ENCODE results near the gene CNTNAP2. TPM values are rescaled to one million over a fixed set of nuclear protein-coding genes. Genes with fewer than 3 reads are reported as not detected.

The CNTNAP2 gene
- polyA plus RNA-seq (2012; ENCODE audit: low read depth, missing spikeins) = 0.05 TPM

DNA sequence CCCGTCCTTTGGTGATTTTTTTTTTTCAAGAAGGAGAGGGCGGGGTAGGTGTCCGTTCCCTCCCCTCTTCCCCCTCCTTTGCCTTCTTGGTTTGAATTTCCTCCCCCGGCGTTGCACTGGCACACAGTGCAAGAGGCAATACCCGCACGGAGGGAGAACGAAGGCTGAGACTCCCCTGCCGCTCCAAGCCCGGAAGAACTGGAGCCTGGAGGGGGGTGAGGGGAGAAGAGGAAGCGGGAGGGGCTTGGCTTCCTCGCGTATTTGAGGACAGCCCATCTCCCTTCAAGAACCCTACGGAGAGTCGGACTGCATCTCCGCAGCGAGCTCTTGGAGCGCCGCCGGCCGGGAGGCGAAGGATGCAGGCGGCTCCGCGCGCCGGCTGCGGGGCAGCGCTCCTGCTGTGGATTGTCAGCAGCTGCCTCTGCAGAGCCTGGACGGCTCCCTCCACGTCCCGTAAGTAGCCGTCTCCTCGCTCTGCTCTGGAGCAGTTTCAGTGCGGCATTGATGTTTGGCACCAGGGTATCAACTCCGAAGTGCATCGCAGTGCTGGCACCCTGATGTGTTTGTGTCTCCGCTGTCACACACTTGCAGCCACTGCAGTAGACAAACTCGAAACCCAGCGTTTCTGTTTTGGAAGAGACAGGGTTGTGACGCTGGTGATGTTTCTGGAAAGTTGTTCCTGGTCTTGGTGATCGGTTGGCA lies at the start of gene CNTNAP2:
Gene CNTNAP2 (plus strand): TSS at position 281 of the 702 bp plus-strand sequence. CDS start 76 bp downstream, at position 357.
- DNase-seq (ENCODE audit: insufficient read length, low spot score) = no peak
- no peak for TF ChIP-seq PAX5 (IDR thresholded peaks at IDR 0.05; ENCODE audit: insufficient read depth, low read length, severe bottlenecking)
- TF ChIP-seq POU2F2 (IDR thresholded peaks at IDR 0.05; ENCODE audit: low read depth, low read length) = no peak
- no peak for TF ChIP-seq POLR2A (IDR thresholded peaks at IDR 0.05; ENCODE audit: low read depth, low read length)
- no peak for TF ChIP-seq SPI1 (IDR thresholded peaks at IDR 0.05; ENCODE audit: low read depth, low read length)
- TF ChIP-seq TAF1 (IDR thresholded peaks at IDR 0.05; ENCODE audit: low read depth, low read length) = no peak
- no peak for TF ChIP-seq POLR2AphosphoS5 (IDR thresholded peaks at IDR 0.05; ENCODE audit: low read depth, low read length)
- no peak for FAIRE-seq

DNA sequence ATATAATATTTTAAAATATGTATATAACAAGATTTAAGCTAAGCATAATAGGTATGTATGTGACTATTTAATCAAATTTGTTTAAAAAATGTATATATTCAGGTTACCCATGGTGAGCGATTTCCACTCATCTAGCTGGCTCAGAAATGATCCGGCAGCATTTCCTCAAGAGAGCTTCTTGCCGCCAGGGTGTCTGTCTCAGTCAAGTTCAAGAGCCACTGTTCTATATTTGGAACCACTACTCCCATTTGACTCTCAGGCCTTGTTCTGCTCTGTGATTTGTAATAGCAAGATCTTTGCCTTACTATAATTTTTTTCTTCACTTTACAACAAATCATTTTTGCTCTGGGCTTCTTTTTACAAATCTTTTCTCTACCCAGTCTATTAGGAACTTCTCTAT lies 48.7 kb upstream of the CNTNAP2 start:
- TF ChIP-seq TAF1 (IDR thresholded peaks at IDR 0.05; ENCODE audit: low read depth, low read length) = no peak
- TF ChIP-seq SPI1 (IDR thresholded peaks at IDR 0.05; ENCODE audit: low read depth, low read length) = no peak
- TF ChIP-seq POU2F2 (IDR thresholded peaks at IDR 0.05; ENCODE audit: low read depth, low read length) = no peak
- TF ChIP-seq POLR2AphosphoS5 (IDR thresholded peaks at IDR 0.05; ENCODE audit: low read depth, low read length) = no peak
- no peak for TF ChIP-seq PAX5 (IDR thresholded peaks at IDR 0.05; ENCODE audit: insufficient read depth, low read length, severe bottlenecking)
- no peak for TF ChIP-seq POLR2A (IDR thresholded peaks at IDR 0.05; ENCODE audit: low read depth, low read length)
- DNase-seq (ENCODE audit: insufficient read length, low spot score) (no peak), FAIRE-seq (no peak)

DNA sequence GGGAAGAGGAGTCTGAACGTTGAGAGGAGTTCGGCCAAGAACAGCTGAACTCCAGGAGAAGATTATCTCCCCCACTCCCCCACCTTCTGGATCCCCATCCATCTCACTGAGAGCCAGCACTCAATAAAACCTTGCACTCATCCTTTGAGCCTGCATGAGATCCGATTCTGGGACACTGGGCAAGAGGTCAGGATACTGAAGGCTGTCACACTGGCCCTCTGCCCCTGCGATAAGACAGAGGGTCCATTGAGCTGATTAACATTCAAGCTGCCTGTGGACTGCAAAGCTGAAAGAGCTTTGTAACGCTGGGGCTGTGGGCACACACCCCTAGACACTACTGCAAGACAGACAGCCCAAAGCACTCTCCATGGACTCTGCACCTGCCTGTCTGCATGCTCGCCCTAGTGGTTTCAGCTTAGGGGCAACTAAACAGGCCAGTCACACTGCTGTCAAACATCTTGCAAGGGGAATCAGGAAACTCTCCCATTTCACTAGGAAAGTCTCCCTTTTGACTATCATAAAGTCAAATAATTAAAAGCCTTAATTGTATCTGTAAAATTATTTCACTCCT lies 42.3 kb upstream of the CNTNAP2 start:
- DNase-seq (ENCODE audit: insufficient read length, low spot score) (no peak), FAIRE-seq (no peak)
- TF ChIP-seq POLR2A (IDR thresholded peaks at IDR 0.05; ENCODE audit: low read depth, low read length) (no peak), PAX5 (IDR thresholded peaks at IDR 0.05; ENCODE audit: insufficient read depth, low read length, severe bottlenecking) (no peak), SPI1 (IDR thresholded peaks at IDR 0.05; ENCODE audit: low read depth, low read length) (no peak), POLR2AphosphoS5 (IDR thresholded peaks at IDR 0.05; ENCODE audit: low read depth, low read length) (no peak), POU2F2 (IDR thresholded peaks at IDR 0.05; ENCODE audit: low read depth, low read length) (no peak), TAF1 (IDR thresholded peaks at IDR 0.05; ENCODE audit: low read depth, low read length) (no peak)

DNA sequence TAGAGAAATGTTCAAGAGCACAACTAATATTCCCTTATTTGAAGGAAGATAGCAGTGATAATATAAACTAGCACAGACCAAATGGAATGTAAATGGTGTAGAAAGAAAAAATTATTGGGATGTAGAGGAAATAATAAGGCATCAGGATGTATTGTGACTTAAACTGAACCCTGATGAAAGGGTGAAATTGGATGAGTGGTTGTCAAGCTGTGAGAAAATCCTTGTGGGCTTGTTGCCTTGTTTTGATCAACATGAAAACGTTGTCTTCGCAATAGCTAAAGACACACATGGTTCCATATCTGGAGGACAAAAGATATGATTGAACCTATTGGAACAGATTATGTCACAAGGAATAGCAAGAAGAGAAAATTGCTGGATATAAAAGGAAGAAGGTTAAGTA lies 40.3 kb upstream of the CNTNAP2 start:
- DNase-seq (ENCODE audit: insufficient read length, low spot score) (no peak), FAIRE-seq (no peak)
- TF ChIP-seq POLR2AphosphoS5 (IDR thresholded peaks at IDR 0.05; ENCODE audit: low read depth, low read length) (no peak), TAF1 (IDR thresholded peaks at IDR 0.05; ENCODE audit: low read depth, low read length) (no peak), PAX5 (IDR thresholded peaks at IDR 0.05; ENCODE audit: insufficient read depth, low read length, severe bottlenecking) (no peak), SPI1 (IDR thresholded peaks at IDR 0.05; ENCODE audit: low read depth, low read length) (no peak), POLR2A (IDR thresholded peaks at IDR 0.05; ENCODE audit: low read depth, low read length) (no peak), POU2F2 (IDR thresholded peaks at IDR 0.05; ENCODE audit: low read depth, low read length) (no peak)

DNA sequence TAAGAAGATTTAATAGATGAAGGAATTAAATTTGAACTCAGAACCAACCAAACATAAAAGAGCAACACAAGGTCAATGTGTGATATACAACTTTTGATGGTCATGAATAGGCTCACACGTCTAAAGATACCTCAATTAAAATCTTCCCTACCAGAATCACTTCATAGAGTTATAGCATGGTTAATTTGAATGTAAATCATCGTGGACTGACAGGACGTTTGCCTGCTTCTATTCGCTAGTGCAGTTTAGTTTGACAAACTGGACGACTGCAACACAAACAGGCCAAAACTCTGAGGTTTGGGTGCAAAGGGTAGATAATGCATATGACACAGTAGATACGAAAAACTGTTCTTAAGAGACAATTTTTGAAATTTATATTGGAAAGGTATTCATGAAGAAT lies 32.5 kb upstream of the CNTNAP2 start:
- FAIRE-seq = no peak
- TF ChIP-seq POLR2A (IDR thresholded peaks at IDR 0.05; ENCODE audit: low read depth, low read length) = no peak
- no peak for TF ChIP-seq PAX5 (IDR thresholded peaks at IDR 0.05; ENCODE audit: insufficient read depth, low read length, severe bottlenecking)
- no peak for TF ChIP-seq TAF1 (IDR thresholded peaks at IDR 0.05; ENCODE audit: low read depth, low read length)
- no peak for TF ChIP-seq POU2F2 (IDR thresholded peaks at IDR 0.05; ENCODE audit: low read depth, low read length)
- no peak for TF ChIP-seq POLR2AphosphoS5 (IDR thresholded peaks at IDR 0.05; ENCODE audit: low read depth, low read length)
- TF ChIP-seq SPI1 (IDR thresholded peaks at IDR 0.05; ENCODE audit: low read depth, low read length) = no peak
- no peak for DNase-seq (ENCODE audit: insufficient read length, low spot score)

DNA sequence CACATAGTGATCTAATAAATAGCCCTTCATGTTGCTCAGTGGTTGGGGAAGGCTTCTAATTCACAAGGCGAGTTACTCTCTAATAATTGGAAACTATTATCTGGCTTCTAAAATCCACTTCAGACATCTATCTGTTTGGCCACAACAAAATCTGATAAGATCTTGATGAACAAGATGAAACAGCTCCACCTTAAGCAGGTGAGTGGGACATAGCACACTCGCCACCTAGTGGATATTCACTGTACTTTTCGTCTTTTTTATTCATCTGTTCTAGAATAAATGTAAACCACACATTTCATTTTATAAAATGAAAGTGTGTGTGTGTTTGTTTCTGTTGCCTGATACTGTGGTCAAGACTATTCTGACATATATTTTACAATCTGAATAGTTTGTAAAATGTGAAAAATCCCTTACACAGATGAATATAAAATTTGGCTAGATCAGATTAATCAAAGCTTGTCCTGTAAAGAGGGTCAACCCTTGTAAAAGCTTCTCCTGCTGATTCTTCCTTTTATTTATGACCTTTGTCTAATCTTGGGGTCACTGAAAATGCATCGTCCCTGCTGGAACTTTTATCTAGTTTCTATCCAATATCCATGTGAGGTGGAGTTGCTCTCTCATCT lies 26.5 kb upstream of the CNTNAP2 start:
- TF ChIP-seq TAF1 (IDR thresholded peaks at IDR 0.05; ENCODE audit: low read depth, low read length) = no peak
- TF ChIP-seq POLR2AphosphoS5 (IDR thresholded peaks at IDR 0.05; ENCODE audit: low read depth, low read length) = no peak
- no peak for TF ChIP-seq SPI1 (IDR thresholded peaks at IDR 0.05; ENCODE audit: low read depth, low read length)
- TF ChIP-seq POU2F2 (IDR thresholded peaks at IDR 0.05; ENCODE audit: low read depth, low read length) = no peak
- no peak for TF ChIP-seq PAX5 (IDR thresholded peaks at IDR 0.05; ENCODE audit: insufficient read depth, low read length, severe bottlenecking)
- no peak for TF ChIP-seq POLR2A (IDR thresholded peaks at IDR 0.05; ENCODE audit: low read depth, low read length)
- DNase-seq (ENCODE audit: insufficient read length, low spot score) (peak; percentile 5), FAIRE-seq (peak; percentile 76)

DNA sequence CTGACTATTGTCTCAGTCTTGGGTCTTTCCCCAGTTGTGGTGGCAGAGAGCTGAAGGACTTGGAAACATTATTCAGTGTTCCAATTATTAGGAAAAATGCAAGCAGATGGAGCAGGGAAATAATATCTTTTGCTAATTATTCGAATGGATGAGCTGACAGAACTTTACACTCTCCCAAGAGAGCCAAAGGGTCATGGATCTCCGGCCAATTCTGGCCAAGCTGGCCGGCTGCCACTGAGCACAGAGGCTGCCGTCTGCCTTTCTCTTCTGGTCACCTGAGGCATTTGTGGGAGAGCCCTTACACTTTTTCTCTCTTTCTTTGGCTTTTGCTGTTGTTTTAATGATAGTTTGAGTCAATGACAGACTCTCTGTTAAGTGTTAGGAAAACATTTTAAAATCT lies 22.2 kb upstream of the CNTNAP2 start:
- no peak for FAIRE-seq
- TF ChIP-seq TAF1 (IDR thresholded peaks at IDR 0.05; ENCODE audit: low read depth, low read length) (no peak), POLR2A (IDR thresholded peaks at IDR 0.05; ENCODE audit: low read depth, low read length) (no peak), POLR2AphosphoS5 (IDR thresholded peaks at IDR 0.05; ENCODE audit: low read depth, low read length) (no peak), SPI1 (IDR thresholded peaks at IDR 0.05; ENCODE audit: low read depth, low read length) (no peak)
- DNase-seq (ENCODE audit: insufficient read length, low spot score) = no peak

DNA sequence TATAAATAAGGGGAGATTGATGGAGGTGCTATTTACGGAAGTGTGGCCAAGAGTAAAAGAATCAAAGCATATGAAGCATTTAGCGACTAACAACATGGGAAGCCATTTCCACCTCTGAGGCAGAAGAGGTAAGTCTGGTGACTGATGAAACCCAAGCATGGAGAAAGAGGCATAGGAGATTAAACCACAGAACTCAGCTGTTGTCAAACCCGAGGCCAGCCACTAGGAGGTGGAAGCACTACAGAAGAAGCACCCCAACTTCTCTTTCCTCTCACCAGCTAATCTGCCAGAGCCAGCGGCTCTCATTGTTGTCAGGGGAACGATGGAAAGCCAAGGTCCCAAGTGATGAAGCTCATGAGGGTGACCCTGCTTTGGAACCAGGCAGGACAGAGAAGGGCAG lies 19.6 kb upstream of the CNTNAP2 start:
- DNase-seq (ENCODE audit: insufficient read length, low spot score) (no peak), FAIRE-seq (no peak)
- no peak for TF ChIP-seq POU2F2 (IDR thresholded peaks at IDR 0.05; ENCODE audit: low read depth, low read length)
- no peak for TF ChIP-seq SPI1 (IDR thresholded peaks at IDR 0.05; ENCODE audit: low read depth, low read length)
- no peak for TF ChIP-seq POLR2AphosphoS5 (IDR thresholded peaks at IDR 0.05; ENCODE audit: low read depth, low read length)
- TF ChIP-seq POLR2A (IDR thresholded peaks at IDR 0.05; ENCODE audit: low read depth, low read length) = no peak

DNA sequence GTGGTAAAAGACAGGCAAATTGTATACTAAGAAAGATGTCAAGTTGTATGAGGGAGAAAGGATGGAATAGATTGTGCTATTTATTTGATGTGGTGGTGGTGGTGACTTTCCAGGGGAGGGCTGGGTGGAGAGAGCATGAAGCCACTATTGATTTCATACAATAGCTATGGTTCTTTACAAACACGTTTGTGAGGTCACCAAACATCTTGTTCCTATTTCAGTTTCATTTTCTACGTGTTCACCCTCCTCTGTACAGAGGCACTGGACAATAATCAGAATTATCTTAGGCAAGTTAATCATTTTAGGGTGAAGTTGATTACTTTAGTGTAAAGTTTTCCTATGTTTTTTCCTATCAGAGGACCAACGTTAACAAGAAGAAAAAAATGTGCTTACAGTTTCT lies 10.3 kb upstream of the CNTNAP2 start:
- DNase-seq (ENCODE audit: insufficient read length, low spot score) (no peak), FAIRE-seq (no peak)
- TF ChIP-seq TAF1 (IDR thresholded peaks at IDR 0.05; ENCODE audit: low read depth, low read length) = no peak
- TF ChIP-seq POLR2A (IDR thresholded peaks at IDR 0.05; ENCODE audit: low read depth, low read length) = no peak
- no peak for TF ChIP-seq POLR2AphosphoS5 (IDR thresholded peaks at IDR 0.05; ENCODE audit: low read depth, low read length)
- TF ChIP-seq POU2F2 (IDR thresholded peaks at IDR 0.05; ENCODE audit: low read depth, low read length) = no peak
- TF ChIP-seq SPI1 (IDR thresholded peaks at IDR 0.05; ENCODE audit: low read depth, low read length) = no peak
- no peak for TF ChIP-seq PAX5 (IDR thresholded peaks at IDR 0.05; ENCODE audit: insufficient read depth, low read length, severe bottlenecking)
